Measurements from ENCODE around the gene UBC.
"Not testable (repeated sequence)": the region's sequence is repeated elsewhere in the genome, so short reads cannot be mapped to it uniquely, and the experiment has no call there.

UBC gene

DNA sequence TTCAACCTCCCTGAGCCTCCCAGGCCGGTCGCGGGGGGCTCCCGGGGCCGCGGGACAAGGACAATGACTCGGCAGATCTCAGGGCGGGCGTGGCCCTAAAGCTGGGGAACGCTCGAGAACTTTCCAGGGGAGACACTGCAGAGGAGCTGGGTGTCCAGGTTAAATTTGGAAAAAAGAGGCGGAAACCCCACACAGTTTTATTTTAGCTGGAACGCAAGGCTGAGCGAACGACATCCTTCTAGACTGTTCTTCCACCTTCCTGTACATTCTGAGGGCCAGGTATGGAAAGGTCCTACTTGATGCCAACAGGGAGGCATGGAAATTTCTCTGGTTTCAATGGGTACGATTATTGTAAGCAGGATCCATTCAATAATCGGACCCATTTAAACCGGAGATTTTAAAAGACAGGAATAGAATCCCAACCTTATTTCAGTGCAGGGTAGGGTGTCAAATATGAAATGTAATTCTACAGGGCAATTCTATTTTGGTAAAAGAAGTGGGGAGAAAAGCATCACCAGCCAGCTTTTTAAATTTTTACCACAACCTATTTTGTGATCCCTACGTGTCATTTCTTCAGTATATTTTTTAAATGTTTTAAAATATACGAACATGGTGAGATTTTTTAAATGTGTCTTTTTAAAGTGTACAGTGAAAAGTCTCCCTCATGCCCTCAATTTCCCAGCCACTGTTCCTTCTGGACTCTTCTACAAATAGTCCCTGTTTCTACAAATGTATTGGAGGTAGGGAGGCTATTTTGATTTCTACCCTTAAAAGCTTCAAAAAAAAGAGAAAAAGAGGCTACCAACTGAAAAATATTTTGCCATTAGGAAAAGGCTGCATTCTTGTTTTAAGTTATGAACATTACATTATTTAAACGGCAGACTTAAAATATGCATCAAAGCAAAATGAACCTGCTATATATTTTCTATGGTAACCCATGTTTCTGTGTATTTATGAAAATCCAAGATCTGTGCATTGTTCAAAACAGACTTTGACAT is 1.1 kb upstream of the UBC start:
- DNase-seq (ENCODE audit: low read depth): no peak

DNA sequence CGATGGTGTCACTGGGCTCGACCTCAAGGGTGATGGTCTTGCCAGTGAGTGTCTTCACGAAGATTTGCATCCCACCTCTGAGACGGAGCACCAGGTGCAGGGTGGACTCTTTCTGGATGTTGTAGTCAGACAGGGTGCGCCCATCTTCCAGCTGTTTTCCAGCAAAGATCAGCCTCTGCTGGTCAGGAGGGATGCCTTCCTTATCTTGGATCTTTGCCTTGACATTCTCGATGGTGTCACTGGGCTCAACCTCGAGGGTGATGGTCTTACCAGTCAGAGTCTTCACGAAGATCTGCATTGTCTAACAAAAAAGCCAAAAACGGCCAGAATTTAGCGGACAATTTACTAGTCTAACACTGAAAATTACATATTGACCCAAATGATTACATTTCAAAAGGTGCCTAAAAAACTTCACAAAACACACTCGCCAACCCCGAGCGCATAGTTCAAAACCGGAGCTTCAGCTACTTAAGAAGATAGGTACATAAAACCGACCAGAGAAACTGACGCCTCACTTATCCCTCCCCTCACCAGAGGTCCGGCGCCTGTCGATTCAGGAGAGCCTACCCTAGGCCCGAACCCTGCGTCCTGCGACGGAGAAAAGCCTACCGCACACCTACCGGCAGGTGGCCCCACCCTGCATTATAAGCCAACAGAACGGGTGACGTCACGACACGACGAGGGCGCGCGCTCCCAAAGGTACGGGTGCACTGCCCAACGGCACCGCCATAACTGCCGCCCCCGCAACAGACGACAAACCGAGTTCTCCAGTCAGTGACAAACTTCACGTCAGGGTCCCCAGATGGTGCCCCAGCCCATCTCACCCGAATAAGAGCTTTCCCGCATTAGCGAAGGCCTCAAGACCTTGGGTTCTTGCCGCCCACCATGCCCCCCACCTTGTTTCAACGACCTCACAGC is 717 bp downstream of the UBC start:
- DNase-seq (ENCODE audit: low read depth): no peak

DNA sequence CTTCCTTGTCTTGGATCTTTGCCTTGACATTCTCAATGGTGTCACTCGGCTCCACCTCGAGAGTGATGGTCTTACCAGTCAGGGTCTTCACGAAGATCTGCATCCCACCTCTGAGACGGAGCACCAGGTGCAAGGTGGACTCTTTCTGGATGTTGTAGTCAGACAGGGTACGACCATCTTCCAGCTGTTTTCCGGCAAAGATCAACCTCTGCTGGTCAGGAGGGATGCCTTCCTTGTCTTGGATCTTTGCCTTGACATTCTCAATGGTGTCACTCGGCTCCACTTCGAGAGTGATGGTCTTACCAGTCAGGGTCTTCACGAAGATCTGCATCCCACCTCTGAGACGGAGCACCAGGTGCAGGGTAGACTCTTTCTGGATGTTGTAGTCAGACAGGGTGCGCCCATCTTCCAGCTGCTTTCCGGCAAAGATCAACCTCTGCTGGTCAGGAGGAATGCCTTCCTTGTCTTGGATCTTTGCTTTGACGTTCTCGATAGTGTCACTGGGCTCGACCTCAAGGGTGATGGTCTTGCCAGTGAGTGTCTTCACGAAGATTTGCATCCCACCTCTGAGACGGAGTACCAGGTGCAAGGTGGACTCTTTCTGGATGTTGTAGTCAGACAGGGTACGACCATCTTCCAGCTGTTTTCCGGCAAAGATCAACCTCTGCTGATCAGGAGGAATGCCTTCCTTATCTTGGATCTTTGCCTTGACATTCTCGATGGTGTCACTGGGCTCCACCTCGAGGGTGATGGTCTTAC is 1.7 kb downstream of the UBC start:
- DNase-seq (ENCODE audit: low read depth): not testable (repeated sequence)

DNA sequence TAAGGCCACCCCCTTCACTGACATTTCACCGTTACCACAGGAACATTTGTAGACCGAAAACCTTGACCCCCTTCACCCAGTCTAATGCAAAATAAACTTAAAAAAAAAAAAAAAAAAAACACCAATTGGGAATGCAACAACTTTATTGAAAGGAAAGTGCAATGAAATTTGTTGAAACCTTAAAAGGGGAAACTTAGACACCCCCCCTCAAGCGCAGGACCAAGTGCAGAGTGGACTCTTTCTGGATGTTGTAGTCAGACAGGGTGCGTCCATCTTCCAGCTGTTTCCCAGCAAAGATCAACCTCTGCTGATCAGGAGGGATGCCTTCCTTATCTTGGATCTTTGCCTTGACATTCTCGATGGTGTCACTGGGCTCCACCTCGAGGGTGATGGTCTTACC is 2.9 kb downstream of the UBC start:
- not testable (repeated sequence) for DNase-seq (ENCODE audit: low read depth)

DNA sequence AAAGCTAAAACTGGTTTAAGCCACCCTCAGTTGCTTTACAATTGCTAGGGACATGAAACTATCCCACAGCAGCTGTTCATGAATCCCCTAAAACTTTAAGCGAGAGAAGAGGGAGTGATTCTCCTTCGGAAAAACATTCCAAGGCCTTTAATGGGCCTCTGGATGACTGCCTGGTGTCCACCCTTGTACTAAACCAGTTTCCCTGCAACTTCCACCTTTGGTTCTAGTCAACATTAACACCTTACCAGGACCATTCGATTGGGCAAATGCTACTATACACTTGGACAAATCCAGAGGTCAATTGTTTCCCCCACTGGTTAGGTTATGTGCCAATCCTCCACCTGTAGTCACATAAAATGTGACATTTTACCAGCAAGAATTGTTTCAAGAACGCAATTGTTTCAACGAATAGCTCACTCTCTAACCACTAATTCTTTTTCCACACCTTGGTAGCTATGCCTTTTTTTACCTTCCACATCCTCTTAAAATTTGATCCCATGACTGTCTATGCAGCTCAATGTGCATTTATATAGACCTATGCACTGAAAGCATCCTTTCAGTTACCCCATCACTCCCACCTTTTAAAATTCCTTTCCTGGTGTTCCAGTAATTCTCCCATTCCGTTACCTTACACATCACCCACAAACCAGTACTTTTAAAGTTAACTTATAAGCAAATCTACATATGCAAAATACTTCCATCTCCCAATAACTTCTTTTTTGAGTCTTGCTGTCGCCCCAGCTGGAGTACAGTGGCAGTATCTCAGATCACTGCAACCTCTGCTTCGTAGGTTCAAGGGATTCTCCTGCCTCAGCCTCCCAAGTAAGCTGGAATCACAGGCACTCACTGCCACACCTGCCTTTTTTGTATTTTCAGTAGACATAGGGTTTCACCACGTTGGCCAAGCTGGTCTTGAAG is 3.6 kb downstream of the UBC start:
- DNase-seq (ENCODE audit: low read depth): no peak

DNA sequence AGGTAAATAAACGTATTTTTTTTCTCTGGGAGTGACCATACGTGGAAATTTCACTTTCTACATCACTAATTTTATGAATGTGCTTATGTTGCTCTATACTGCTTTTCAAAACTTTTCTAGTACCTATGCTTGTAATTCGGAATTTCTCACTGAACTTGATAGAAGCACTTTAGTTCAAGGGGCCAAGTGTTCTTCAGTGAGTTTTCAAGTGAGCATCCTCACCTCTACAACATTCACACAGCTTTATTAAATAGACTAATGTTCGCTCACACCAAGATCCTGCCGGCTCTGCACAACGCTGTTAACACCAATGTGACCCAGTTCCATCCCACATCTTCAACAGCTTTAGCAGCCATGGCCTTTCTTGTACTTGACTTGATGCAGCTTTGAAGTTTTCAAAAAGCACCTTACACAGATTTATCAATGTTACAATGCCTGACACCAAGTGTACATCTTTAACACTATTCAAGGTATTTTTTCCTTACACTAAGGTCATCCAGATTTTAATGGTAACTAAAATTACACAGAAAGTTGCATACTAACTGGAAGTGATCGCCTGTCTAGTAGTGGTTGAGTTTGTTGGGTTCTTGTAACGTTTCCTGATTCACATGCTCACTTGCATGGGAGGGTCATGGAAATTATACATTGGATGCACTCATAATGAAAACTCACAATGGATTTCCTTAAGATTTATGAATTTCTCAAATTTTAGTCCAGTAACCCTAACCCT is 4.5 kb downstream of the UBC start:
- DNase-seq (ENCODE audit: low read depth): no peak

DNA sequence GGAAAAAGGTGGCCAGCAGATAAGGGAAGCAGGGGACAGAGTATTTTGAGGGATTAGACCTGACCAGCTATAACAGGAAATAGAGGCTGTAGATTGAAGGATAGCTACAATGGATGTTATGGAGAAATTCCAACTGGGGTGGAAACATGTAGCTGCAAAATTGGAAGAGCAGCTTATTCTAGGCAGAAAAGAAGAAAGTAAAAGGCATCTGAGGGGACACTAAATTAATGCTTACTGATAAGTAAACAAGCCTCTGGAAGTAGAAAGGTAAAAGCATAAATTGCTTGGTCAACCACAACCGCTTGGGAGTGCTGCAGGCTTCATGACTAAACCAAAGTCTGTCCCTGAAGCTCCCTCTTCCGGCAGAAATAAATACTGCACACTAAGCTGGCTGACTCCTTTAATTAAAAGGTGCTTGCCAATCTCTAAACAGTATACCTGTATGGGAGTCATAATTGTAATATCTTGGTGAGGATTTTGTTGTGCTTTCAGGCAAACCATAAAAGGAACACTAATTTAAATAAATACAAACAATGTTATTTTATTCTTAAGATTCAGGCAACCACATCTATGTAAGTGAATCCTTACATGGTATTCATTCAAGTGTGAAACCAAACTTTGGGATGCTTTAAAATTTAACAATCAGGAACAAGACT is 7.7 kb downstream of the UBC start:
- DNase-seq (ENCODE audit: low read depth): no peak

DNA sequence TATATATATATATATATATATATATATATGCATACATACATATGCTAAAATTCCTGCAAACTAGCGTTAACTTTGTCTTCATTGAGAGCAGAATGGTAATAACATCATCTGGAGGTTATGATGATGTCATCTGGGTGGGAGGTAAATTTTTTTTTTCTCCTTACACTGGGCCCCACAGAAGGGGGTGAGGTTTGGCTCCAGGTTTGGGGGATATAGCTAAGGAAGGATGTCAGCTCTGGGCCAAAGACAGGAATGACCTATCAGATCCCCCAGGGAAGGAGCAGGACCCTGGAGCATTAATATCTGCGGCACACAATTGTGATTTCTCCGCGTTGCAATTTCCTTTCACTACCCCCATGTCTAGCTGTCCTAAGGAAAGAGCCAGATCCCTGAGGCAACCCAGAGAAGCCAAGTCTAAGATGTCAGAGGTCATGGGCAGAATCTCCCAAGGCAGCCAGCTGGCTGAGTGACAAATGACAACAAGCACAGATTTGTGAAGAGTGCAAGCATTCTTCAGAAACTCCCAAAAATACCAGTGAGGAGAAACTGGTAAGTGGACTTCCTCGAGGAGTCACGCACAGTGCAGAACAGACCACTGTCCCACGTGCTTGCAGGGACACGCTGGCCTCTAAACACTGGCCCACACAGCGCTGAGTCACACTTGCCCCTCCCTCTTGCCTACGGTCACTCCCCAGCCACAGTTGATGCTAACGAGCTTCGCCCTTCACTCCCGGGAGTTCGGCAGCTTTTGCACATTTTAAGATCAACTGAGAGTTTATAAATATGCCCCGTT is 9.9 kb downstream of the UBC start:
- no peak for DNase-seq (ENCODE audit: low read depth)

DNA sequence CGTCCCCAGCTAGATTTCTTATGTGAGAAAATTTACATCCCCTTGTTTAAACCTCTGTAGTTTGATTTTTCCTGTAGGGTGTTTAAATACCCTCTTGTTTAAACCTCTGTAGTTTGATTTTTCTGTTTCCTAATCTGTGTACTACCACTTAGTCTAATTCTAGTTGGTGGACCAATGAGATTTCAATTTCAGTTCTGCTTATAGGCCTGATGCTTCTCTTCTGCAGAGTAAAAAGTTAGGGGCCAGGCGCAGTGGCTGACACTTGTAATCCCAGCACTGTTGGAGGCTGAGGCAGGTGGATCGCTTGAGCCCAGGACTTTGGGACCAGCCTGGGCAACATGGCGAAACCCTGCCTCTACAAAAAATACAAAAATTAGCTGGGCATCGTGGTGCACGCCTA is 11.5 kb downstream of the UBC start:
- DNase-seq (ENCODE audit: low read depth): no peak

DNA sequence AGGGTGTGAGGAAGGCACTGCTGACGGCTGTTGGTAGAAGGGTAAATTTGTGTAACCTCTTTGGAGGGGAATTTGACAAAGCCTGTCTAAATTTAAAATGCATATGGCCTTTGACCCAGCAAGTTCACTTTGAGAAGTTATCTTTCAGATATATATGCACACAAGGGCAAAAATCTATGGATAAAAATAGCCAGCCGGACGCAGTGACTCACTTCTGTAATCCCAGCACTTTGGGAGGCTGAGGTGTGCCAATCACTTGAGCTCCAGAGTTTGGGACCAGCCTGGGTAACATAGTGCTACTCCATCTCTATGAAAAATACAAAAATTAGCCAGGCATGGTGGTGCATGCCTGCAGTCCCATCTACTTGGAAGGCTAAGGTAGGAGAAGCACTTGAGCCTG is 13.4 kb downstream of the UBC start:
- no peak for DNase-seq (ENCODE audit: low read depth)

DNA sequence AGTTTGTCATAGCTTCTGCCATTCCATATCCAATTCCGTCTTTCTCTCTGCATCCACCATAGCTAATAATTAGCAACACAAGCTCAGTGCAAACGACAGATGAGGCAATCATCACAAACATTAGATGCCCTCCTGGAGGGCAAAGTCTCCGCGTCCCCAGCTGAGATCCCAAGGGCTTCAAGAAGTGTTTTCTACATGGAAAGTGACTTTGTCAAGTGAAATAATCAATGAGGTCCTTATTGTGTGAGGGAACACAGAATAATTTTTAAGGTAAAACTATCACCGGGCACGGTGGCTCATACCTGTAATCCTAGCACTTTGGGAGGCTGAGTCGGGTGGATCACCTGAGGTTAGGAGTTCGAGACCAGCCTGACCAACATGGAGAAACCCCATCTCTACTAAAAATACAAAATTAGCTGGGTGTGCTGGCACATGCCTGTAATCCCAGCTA is 14.1 kb downstream of the UBC start:
- not testable (repeated sequence) for DNase-seq (ENCODE audit: low read depth)

DNA sequence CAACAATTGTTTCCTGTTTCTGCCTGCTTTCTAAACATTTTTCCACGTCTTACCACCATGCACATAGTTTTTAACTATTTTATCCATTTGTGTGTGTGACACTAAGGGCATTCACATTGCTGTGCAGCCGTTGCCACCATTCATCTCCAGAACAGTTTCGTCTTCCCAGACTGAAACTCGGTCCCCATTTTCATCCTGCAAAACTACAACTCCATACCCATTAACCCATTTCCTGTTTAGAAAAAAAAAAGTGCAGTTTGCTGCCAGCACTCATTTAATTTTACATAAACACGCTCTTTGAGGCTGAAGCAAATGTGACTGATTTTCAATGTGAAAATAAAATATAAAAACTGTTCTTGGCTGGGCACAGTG is 15.5 kb downstream of the UBC start:
- no peak for DNase-seq (ENCODE audit: low read depth)

DNA sequence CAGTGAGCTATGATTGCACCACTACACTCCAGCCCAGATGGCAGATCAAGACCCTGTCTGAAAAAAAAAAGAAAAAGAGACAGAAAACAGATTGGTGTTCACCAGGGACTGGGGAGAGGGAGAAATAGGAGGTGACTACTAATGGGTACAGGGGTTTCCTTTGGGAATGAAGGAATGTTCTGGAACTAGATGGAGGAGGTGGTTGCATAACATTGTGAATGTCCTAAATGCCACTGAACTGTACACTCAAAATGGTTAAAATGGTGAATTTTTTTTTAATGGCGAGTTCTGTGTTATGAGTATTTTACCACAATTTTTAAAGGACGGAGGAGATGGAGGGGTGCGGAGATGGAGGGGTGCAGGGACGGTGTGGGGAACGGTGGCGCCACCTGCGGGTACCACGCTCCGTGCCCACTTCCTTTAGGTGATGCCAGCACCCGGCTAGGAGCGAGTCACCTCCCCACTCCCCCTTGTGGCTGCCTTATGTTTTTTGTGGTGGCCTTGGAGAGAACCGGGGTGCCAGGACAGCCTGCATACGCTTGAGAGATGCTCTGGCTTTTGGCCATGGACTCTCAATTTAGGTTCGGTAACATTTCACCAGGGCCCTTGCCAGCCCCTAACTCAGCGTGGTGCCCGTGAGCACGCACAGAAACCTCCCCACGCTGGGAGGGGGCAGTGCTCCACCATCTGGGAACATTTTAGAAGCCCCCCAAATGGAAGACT is 16.1 kb downstream of the UBC start:
- DNase-seq (ENCODE audit: low read depth): no peak

DNA sequence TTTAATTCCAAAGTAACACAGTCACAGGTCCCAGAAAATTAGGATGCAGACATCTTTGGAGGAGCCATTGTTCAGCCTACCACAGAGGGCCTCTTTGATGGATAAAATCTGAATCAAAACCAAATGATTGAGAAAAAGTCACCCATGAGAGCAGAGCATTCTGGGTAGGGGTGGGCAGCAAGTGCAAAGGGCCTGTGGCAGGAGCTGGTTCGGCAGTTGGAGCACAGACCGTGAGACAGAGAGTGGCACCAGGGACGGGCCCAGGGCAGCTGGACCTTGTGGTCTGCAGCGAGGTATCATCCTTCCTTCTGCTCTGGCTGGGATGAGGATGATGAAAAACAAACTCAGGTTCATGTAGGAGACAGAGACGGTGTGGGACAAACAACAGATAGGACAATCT is 18.0 kb downstream of the UBC start:
- DNase-seq (ENCODE audit: low read depth): no peak

DNA sequence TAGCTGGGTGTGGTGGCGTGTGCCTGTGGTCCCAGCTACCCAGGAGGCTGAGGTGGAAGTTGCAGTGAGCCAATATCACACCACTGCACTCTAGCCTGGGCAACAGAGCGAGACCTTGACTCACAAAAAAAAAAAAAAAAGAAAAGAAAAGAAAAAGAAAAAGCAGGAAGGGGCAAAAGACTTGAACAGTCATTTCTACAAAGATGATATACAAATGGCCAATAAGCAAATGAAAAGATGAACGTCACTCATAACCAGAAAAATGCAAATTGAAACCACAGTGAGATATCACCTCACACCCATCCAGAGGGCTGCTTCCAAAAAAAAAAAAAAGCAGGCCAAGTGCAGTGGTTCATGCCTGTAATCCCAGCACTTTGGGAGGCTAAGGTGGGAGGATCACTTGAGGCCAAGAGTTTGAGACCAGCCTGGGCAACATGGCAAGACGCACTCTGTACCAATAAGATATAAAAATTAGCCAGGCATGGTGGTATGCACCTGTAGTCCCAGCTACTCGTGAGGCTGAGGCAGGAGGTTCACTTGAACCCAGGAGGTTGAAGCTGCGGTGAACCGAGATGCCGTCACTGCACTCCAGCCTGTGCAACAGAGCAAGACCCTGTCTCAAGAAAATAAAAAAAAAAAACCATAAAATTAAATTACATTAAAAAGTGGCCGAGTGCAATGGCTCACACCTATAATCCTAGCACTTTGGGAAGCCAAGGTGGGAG is 20.5 kb downstream of the UBC start:
- no peak for DNase-seq (ENCODE audit: low read depth)

DNA sequence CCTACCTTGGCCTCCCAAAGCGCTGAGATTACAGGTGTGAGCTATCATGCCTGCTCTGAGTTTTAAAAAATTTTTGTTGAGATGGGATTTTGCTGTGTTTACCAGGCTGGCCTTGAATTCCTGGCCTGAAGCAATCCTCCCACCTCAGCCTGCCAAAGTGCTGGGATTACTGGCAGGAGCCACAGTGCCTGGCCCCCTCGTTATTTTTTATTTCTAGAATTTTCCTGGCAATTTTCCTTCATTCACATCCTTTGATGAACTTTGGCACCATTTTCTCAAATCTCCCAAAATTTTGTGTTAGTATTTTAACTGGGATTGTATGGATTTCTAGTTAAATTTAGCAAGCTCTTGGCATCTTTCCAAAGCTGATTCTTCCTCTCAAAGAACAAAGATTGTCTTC is 26.2 kb downstream of the UBC start:
- no peak for DNase-seq (ENCODE audit: low read depth)

DNA sequence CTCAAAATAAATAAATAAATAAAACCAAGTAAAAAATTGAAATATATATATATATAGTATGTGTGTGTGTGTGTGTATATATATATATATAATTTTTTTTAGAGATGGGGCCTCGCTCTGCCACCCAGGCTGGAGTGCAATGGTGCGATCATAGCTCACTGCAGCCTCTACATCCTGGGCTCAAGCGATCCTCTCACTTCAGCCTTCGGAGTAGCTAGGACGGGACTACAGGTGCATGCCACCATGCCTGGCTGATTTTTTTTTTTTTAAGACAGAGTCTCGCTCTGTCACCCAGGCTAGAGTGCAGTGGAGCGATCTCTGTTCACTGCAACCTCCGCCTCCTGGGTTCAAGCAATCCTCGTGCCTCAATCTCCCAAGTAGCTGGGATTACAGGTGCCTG is 26.7 kb downstream of the UBC start:
- not testable (repeated sequence) for DNase-seq (ENCODE audit: low read depth)

Measured in non-pigmented ciliary epithelial cell (primary cell).